HG02852 (cell line): Measurements from ENCODE around the gene IL1R2.
A peak's percentile ranks its signal among the peaks of the same experiment; 100 is the strongest.
"Not testable (repeated sequence)": the region's sequence is repeated elsewhere in the genome, so short reads cannot be mapped to it uniquely, and the experiment has no call there.

ENCODE experiments used
- ATAC-seq: cut with Tn5 transposase; IDR thresholded peaks from one replicate; pipeline ENCODE4 v1.9.1; 2021; ENCODE audit warnings: mild to moderate bottlenecking, moderate library complexity; ENCODE audit not compliant: unreplicated experiment

IL1R2 gene

GRCh38 chr2:101995804-101996203, 4.0 kb downstream of the IL1R2 start:
- no peak for ATAC-seq

DNA sequence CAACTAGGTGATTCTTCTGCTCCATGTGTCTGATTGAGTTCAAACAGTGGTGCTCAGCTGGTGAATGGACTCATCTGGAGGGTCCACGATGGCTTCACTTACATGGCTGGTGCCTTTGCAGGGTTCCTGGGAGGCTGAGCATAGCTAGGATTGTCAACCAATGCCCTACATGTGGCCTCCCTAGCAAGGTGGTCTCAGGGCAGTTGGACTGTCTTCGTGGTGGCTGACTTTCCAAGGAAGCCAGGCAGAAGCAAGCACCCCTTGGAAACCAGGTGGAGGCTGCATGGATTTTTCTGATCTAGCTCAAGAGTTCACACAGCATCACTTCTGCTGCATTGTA, 6.8 kb downstream of the IL1R2 start:
- no peak for ATAC-seq

GRCh38 chr2:101998896-101999789, 7.4 kb downstream of the IL1R2 start:
- peak; percentile 55 for ATAC-seq

GRCh38 chr2:102000012-102000411, 8.3 kb downstream of the IL1R2 start:
- no peak for ATAC-seq

- ATAC-seq = no peak
These were observed 9.3 kb downstream of the IL1R2 start for GRCh38 chr2:102000813-102001766.

DNA sequence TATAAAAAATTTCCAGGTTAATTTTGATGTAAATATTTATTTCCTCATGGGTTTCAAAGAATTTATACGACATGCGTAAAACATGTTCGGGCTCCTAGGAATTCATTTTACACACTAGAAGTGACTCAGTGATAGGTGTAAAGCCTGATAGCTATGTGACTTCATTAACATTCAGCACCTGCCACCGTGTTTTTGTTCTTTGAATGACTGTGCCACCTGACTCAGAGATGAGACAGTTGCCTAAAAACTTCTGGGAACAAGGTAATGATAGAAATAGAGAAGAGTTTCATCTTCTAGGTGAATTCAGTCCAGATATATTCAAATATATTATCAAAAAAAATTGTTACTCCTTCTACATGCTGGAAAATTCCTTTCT, 10.0 kb downstream of the IL1R2 start:
- ATAC-seq = no peak

DNA sequence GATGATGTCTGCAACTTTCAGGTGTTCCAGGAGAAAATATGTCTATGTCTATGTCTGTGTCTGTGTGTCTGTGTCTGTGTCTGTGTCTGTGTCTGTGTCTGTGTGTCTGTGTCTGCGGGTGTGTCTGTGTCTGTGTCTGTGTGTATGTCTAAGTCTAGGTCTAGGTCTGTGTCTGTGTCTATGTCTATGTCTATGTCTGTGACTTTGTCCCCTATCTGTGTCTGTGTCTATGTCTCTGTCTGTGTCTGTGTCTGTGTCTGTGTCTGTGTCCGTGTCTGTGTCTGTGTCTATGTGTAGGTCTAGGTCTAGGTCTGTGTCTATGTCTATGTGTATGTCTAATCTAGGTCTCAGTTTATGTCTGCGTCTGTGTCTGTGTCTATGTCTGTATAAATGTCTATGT, 10.5 kb downstream of the IL1R2 start:
- no peak for ATAC-seq

DNA sequence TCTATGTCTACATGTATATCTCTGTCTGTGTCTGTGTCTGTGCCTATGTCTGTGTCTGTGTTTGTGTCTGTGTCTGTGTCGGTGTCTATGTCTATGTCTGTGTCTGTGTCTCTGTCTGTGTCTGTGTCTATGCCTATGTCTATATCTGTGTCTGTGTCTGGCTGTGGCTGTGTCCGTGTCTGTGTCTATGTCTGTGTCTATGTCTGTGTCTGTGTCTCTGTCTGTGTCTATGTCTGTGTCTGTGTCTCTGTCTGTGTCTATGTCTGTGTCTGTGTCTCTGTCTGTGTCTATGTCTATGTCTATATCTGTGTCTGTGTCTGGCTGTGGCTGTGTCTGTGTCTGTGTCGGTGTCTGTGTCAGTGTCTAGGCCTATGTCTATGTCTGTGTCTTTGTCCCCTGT, 11.1 kb downstream of the IL1R2 start:
- not testable (repeated sequence) for ATAC-seq

DNA sequence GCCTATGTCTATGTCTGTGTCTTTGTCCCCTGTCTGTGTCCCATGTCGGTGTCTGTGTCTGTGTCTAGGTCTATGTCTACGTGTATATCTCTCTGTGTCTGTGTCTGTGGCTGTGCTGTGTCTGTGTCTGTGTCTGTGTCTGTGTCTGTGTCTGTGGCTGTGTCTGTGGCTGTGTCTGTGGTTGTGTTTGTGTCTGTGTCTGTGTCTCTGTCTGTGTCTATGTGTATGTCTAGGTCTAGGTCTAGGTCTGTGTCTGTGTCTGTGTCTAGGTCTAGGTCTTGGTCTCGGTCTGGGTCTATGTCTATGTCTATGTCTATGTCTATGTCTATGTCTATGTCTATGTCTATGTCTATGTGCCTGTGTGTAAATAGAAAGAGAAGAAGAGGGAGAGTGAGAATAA, 11.9 kb downstream of the IL1R2 start:
- no peak for ATAC-seq

DNA sequence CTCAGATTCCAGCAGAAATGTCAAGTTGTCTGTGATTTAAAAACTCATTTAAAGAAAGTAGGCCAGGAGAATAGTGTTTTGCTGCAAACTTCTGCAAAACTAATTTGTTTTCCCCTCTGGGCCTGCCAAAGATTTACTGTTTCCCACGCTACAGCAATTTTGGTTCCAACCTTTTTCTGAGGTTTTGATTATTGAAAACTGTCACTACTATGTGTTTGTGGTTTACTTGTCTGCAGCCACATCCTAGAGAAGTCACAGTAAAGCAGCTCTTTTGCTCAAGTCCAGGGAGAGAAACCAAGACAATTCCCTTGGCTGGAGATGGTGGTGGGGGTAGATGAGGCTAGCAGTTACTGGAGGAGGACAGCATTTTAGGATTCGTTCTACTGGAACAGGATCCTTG, 12.8 kb downstream of the IL1R2 start:
- ATAC-seq = no peak

- ATAC-seq = no peak
These were observed 13.7 kb downstream of the IL1R2 start for GRCh38 chr2:102005449-102005848.

- ATAC-seq = no peak
These were observed 14.5 kb downstream of the IL1R2 start for GRCh38 chr2:102005989-102006885.

- no peak for ATAC-seq
These were observed 15.1 kb downstream of the IL1R2 start for GRCh38 chr2:102006886-102007278.

DNA sequence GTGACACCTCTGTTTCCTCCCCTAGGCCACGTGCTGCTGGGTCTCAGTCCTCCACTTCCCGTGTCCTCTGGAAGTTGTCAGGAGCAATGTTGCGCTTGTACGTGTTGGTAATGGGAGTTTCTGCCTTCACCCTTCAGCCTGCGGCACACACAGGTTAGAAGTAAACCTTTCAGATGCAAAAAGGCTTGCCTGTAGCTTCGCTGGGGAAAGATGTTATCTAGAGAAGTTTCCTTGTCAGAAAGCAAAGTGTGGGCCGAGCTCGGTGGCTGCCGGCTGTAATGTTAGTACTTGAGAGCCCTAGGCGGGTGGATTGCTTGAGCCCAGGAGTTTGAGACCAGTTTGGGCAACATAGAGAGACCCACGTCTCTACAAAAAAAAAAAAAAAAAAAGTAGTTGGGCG, 16.7 kb downstream of the IL1R2 start:
- ATAC-seq = no peak

DNA sequence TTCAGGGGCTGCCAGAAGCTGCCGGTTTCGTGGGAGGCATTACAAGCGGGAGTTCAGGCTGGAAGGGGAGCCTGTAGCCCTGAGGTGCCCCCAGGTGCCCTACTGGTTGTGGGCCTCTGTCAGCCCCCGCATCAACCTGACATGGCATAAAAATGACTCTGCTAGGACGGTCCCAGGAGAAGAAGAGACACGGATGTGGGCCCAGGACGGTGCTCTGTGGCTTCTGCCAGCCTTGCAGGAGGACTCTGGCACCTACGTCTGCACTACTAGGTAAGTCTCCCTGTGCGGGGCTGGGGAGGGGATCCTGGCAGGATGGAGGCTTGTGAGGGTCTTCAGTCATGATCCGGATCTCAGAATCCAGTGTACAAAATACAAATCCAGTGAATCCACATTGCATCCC, 17.8 kb downstream of the IL1R2 start:
- ATAC-seq = no peak

- ATAC-seq = no peak
These were observed 19.1 kb downstream of the IL1R2 start for GRCh38 chr2:102010902-102011301.

- no peak for ATAC-seq
These were observed 20.4 kb downstream of the IL1R2 start for GRCh38 chr2:102012061-102012614.

DNA sequence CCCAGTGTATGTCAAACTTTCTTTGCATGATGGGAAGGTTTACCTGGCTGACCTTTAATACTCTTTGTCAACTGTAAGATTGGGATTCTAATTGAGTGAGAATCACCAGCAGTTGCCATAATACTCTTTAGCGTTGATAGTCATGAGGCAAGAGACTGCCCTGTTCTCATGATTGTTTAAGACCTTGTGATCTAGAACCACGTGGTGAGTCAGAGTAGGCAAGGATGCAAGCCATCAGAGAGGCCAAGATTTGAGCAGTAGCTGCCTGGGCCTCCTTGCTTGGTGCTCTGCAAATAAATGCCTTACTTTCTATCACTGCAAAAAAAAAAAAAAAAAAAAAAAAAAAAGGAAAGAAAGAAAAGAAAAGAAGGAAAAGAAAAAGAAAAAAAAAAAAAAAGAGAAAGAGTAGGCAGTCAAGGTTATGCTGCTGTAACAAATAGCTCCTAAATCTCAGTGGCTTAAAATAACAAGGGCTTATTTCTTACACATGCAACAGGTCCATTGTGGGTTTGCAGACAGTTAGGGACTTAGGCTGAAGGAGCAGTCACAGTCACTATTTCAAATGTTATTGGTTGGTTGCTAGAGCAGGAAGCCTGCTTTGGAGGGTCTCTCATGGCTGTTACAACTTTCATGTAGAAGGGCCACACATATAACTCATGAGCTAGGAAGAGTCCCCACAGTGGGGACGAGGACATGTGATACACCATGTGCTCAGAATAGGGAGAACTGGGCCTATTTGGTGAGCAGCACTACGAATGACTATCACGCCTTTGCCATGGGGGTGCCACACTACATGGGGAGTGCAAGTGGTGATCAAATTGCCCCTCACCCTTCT, 21.7 kb downstream of the IL1R2 start:
- ATAC-seq = no peak

DNA sequence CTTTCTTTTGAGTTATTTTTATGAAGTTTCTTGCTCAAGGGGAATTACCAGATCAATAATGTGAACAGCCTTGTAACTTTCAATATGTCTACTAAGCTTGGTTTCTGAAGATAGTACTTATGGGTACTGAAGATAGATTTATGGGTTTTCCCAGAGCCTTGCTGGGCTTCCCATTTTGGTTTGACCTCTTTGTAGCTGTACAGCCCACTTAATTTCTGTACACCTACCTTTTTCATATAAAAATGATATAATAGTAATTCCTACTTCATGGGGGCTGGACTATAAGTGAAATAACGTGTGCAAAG, 22.2 kb downstream of the IL1R2 start:
- no peak for ATAC-seq

GRCh38 chr2:102015399-102015798, 23.6 kb downstream of the IL1R2 start:
- no peak for ATAC-seq
